ENCODE results near the gene COL9A3. TPM values are rescaled to one million over a fixed set of nuclear protein-coding genes. Genes with fewer than 3 reads are reported as not detected.
A peak's percentile ranks its signal among the peaks of the same experiment; 100 is the strongest.
"Not testable (repeated sequence)": the region's sequence is repeated elsewhere in the genome, so short reads cannot be mapped to it uniquely, and the experiment has no call there.

Gene COL9A3
- total RNA-seq, 1 experiment from 2014 or later, result not detected

- intact Hi-C loops (cut with micrococcal nuclease), result no loop called here
- H3K9me3 Mint-ChIP-seq (ENCODE audit: unreplicated experiment), result no peaks in the 10 kb centered on the region
- no peak for TF ChIP-seq CTCF (IDR thresholded peaks at IDR 0.05; ENCODE audit: unreplicated experiment)
- ChIA-PET POLR2A (interaction anchor here (0.6 kb wide), 1 partner anchor 163 kb away, joined by 5 read pairs; no protein-coding TSS in a partner anchor), CTCF (interaction anchor here (0.6 to 1.2 kb wide), 2 partner anchors 23 to 44 kb away, joined by 3 read pairs; no protein-coding TSS in a partner anchor)
- H3K36me3 Mint-ChIP-seq (ENCODE audit: insufficient read depth, unreplicated experiment), result peaks cover 49% of the 10 kb centered on the region
- BruUV-seq (replicated peaks), result TSS peak; percentile 17
- peaks cover 4% of the 10 kb centered on the region for H3K4me1 Mint-ChIP-seq (ENCODE audit: insufficient read depth, unreplicated experiment)
- no peaks in the 10 kb centered on the region for H3K27me3 Mint-ChIP-seq (ENCODE audit: insufficient read depth, unreplicated experiment)
- DNase-seq (ENCODE audit: unreplicated experiment), result no peak
- no peak overlapping the region for H3K4me3 Mint-ChIP-seq (ENCODE audit: unreplicated experiment)
- H3K27ac Mint-ChIP-seq (ENCODE audit: low read depth, unreplicated experiment), result no peak overlapping the region
Measured at GRCh38 chr20:62852196-62852595, 35.3 kb downstream of the COL9A3 start.

GRCh38 chr20:62852841-62853240 lies 36.0 kb downstream of the COL9A3 start:
- DNase-seq (ENCODE audit: unreplicated experiment), result no peak
- no peaks in the 10 kb centered on the region for H3K9me3 Mint-ChIP-seq (ENCODE audit: unreplicated experiment)

GRCh38 chr20:62853304-62853703 lies 36.5 kb downstream of the COL9A3 start:
- H3K9me3 Mint-ChIP-seq (ENCODE audit: unreplicated experiment); H3K27ac Mint-ChIP-seq (ENCODE audit: low read depth, unreplicated experiment); BruUV-seq (replicated peaks); H3K27me3 Mint-ChIP-seq (ENCODE audit: insufficient read depth, unreplicated experiment); intact Hi-C loops (cut with micrococcal nuclease); DNase-seq (ENCODE audit: unreplicated experiment); CTCF ChIA-PET; H3K4me3 Mint-ChIP-seq (ENCODE audit: unreplicated experiment): not testable (repeated sequence)
- POLR2A ChIA-PET, result interaction anchor here (0.7 to 1.1 kb wide), 2 partner anchors 9 to 39 kb away, joined by 3 to 5 read pairs; partner anchors contain the start of gene TCFL5
- peaks cover 49% of the 10 kb centered on the region for H3K36me3 Mint-ChIP-seq (ENCODE audit: insufficient read depth, unreplicated experiment)
- H3K4me1 Mint-ChIP-seq (ENCODE audit: insufficient read depth, unreplicated experiment), result peaks cover 12% of the 10 kb centered on the region

More at GRCh38 chr20:62852841-62853240, 36.0 kb downstream of the COL9A3 start:
- Mint-ChIP-seq H3K4me3 (ENCODE audit: unreplicated experiment) (no peak overlapping the region), H3K36me3 (ENCODE audit: insufficient read depth, unreplicated experiment) (peaks cover 49% of the 10 kb centered on the region), H3K27me3 (ENCODE audit: insufficient read depth, unreplicated experiment) (no peaks in the 10 kb centered on the region), H3K4me1 (ENCODE audit: insufficient read depth, unreplicated experiment) (peaks cover 8% of the 10 kb centered on the region), H3K27ac (ENCODE audit: low read depth, unreplicated experiment) (no peak overlapping the region)
- BruUV-seq (replicated peaks), result no TSS peak
- ChIA-PET CTCF (no interaction called here), POLR2A (interaction anchor here (1.1 kb wide), 1 partner anchor 9 kb away, joined by 3 read pairs; the partner anchor contains the start of gene TCFL5)
- no peak for TF ChIP-seq CTCF (IDR thresholded peaks at IDR 0.05; ENCODE audit: unreplicated experiment)
- intact Hi-C loops (cut with micrococcal nuclease), result no loop called here

GRCh38 chr20:62854121-62854520 lies 37.3 kb downstream of the COL9A3 start:
- BruUV-seq (replicated peaks), result no TSS peak
- no peaks in the 10 kb centered on the region for H3K27me3 Mint-ChIP-seq (ENCODE audit: insufficient read depth, unreplicated experiment)
- no peak for DNase-seq (ENCODE audit: unreplicated experiment)
- peaks cover 12% of the 10 kb centered on the region for H3K4me1 Mint-ChIP-seq (ENCODE audit: insufficient read depth, unreplicated experiment)
- ChIA-PET CTCF (interaction anchor here (0.8 to 1.4 kb wide), 3 partner anchors 9 to 22 kb away, joined by 3 to 7 read pairs (median 4); no protein-coding TSS in a partner anchor), POLR2A (interaction anchor here (0.6 to 1.1 kb wide), 4 partner anchors 8 to 86 kb away, joined by 3 to 5 read pairs (median 4); partner anchors contain the start of gene TCFL5)
- intact Hi-C loops (cut with micrococcal nuclease), result no loop called here
- H3K36me3 Mint-ChIP-seq (ENCODE audit: insufficient read depth, unreplicated experiment), result peaks cover 50% of the 10 kb centered on the region
- H3K27ac Mint-ChIP-seq (ENCODE audit: low read depth, unreplicated experiment), result no peak overlapping the region
- no peaks in the 10 kb centered on the region for H3K9me3 Mint-ChIP-seq (ENCODE audit: unreplicated experiment)
- no peak for TF ChIP-seq CTCF (IDR thresholded peaks at IDR 0.05; ENCODE audit: unreplicated experiment)
- no peak overlapping the region for H3K4me3 Mint-ChIP-seq (ENCODE audit: unreplicated experiment)

Data from MCF 10A (cell line).